GM19043 (cell line): Measurements from ENCODE around the gene NOP9.

Source experiments
- ATAC-seq: cut with Tn5 transposase; IDR thresholded peaks from one replicate; pipeline ENCODE4 v1.9.1; 2021; ENCODE audit warnings: low read depth; ENCODE audit not compliant: unreplicated experiment

The NOP9 gene

GRCh38 chr14:24299255-24300191 is at the start of gene NOP9, which contains the start of gene DHRS1:
NOP9 (plus strand) TSS chr14:24299850; CDS start chr14:24299955, 105 bp downstream.
DHRS1 (minus strand) TSS chr14:24299780; CDS start chr14:24299106, 674 bp downstream.
- peak; percentile 54 for ATAC-seq

GRCh38 chr14:24250354-24250753 is 49.3 kb upstream of the NOP9 start:
- no peak for ATAC-seq

- ATAC-seq, result no peak
These were observed 47.8 kb upstream of the NOP9 start for GRCh38 chr14:24251880-24252288.

GRCh38 chr14:24252289-24253124 is 47.1 kb upstream of the NOP9 start:
- ATAC-seq, result no peak

- ATAC-seq, result no peak
These were observed 45.7 kb upstream of the NOP9 start for GRCh38 chr14:24253936-24254335.

- ATAC-seq, result no peak
These were observed 44.8 kb upstream of the NOP9 start for GRCh38 chr14:24254630-24255392.

GRCh38 chr14:24255438-24255837 is 44.2 kb upstream of the NOP9 start:
- ATAC-seq, result no peak

- no peak for ATAC-seq
These were observed 43.5 kb upstream of the NOP9 start for GRCh38 chr14:24255931-24256711.

- no peak for ATAC-seq
These were observed 42.7 kb upstream of the NOP9 start for GRCh38 chr14:24256960-24257359.

- ATAC-seq, result no peak
These were observed 41.5 kb upstream of the NOP9 start for GRCh38 chr14:24258119-24258518.

- no peak for ATAC-seq
These were observed 40.9 kb upstream of the NOP9 start for GRCh38 chr14:24258548-24259265.

GRCh38 chr14:24259282-24260025 is 40.2 kb upstream of the NOP9 start:
- ATAC-seq, result no peak

- ATAC-seq, result no peak
These were observed 39.4 kb upstream of the NOP9 start for GRCh38 chr14:24260026-24260779.

- ATAC-seq, result no peak
These were observed 38.9 kb upstream of the NOP9 start for GRCh38 chr14:24260780-24261157.

GRCh38 chr14:24261256-24261968 is 38.2 kb upstream of the NOP9 start:
- ATAC-seq, result no peak

GRCh38 chr14:24261969-24262327 is 37.7 kb upstream of the NOP9 start:
- ATAC-seq, result no peak
